Activated CD8-positive, alpha-beta T cell treated with anti-CD3 and anti-CD28 coated beads, Interleukin-2, amount 10 ng/mL, durations not matched to agents 7 days and 5 days (primary cell): Measurements from ENCODE around the gene SERTAD2. TPM values are rescaled to one million over a fixed set of nuclear protein-coding genes. Genes with fewer than 3 reads are reported as not detected.

Experiments used
- ATAC-seq: fragments of 150-1000 bp; cut with Tn5 transposase; one replicate; pipeline ENCODE4 v1.10.0; 2021; ENCODE audit warnings: moderate library complexity
- CTCF ChIA-PET: fragments of 350-600 bp; sonication (Branson Sonifier 250); formaldehyde crosslinking; loops from one replicate; lab custom pipeline; 2021; ENCODE audit warnings: antibody characterized with exemption; lab: Charles Lee
- POLR2A ChIA-PET: fragments of 350-600 bp; sonication (Branson Sonifier 250); formaldehyde crosslinking; loops from one replicate; lab custom pipeline; 2021; ENCODE audit warnings: antibody characterized with exemption; lab: Charles Lee
- DNase-seq: peaks from one replicate; pipeline ENCODE4 v3.0.0-alpha.2; 2020
- H3K27ac Mint-ChIP-seq: one replicate; pipeline ENCODE4 v1.8.0; 2021; ENCODE audit warnings: mild to moderate bottlenecking, mixed read lengths
- H3K27me3 Mint-ChIP-seq: one replicate; pipeline ENCODE4 v1.8.0; 2021; ENCODE audit warnings: low read depth, mixed read lengths
- H3K36me3 Mint-ChIP-seq: one replicate; pipeline ENCODE4 v1.8.0; 2021; ENCODE audit warnings: low read depth, mixed read lengths
- H3K4me1 Mint-ChIP-seq: one replicate; pipeline ENCODE4 v1.8.0; 2021; ENCODE audit warnings: low read depth, mixed read lengths
- H3K4me3 Mint-ChIP-seq: one replicate; pipeline ENCODE4 v1.8.0; 2021; ENCODE audit warnings: mild to moderate bottlenecking, mixed read lengths
- H3K9me3 Mint-ChIP-seq: one replicate; pipeline ENCODE4 v1.8.0; 2022; ENCODE audit warnings: mixed read lengths; ENCODE audit not compliant: insufficient read depth
- total RNA-seq, 2 experiments: library from RNA; stranded (reverse); gene quantifications; one replicate each; pipeline ENCODE4 v1.2.3, GENCODE V29; 2021

SERTAD2 gene
- total RNA-seq, 2 experiments from 2014 or later, result 21.4 to 21.8 TPM

DNA sequence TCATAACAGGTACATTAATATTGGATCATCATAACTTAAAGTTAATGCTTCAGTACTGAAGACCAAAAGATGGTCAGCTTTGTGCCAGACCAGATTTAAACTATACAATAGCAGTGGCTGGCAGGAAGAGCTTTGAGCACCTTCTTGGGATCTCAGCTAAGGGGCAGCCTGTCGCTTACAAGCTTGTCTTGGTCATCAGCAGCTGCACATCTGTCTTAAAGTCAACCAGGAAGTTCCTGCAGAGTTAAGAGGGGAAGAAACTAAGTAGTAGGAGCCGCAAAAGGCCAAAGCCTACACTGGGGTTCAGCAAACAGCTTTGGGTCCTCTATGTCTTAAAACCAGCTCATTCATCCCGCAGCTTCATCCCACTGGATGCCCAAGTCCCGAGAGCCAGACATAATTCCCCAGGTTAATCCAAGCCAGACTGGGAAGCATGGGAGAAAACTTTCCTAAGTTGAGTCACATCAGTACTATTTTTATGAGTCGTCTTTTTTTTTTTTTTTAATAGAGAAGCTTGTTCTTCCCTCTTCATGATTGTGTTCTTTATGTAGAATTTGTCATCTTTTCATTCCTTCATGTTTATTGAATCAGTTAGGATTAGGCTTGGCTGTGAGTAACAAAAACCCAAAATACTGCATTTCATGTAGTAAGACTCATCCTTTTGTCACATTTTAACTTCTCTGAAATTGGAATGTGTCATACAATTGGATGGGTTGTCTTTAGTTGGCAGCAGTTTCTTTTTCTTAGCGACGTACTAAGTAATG lies 59.3 kb downstream of the SERTAD2 start:
- ChIA-PET CTCF (interaction anchor here (0.9 to 1.6 kb wide), 4 partner anchors 12 to 267 kb away, joined by 3 to 4 read pairs (median 3); no protein-coding TSS in a partner anchor), POLR2A (interaction anchor here (0.6 kb wide), 1 partner anchor 156 kb away, joined by 4 read pairs; no protein-coding TSS in a partner anchor)
- no peak for DNase-seq
- Mint-ChIP-seq H3K4me1 (peaks cover 3% of the 10 kb centered on the region), H3K4me3 (no peak overlapping the region), H3K36me3 (peaks cover 14% of the 10 kb centered on the region), H3K27ac (no peak overlapping the region), H3K9me3 (no peaks in the 10 kb centered on the region), H3K27me3 (no peaks in the 10 kb centered on the region)
- ATAC-seq, result no peak

DNA sequence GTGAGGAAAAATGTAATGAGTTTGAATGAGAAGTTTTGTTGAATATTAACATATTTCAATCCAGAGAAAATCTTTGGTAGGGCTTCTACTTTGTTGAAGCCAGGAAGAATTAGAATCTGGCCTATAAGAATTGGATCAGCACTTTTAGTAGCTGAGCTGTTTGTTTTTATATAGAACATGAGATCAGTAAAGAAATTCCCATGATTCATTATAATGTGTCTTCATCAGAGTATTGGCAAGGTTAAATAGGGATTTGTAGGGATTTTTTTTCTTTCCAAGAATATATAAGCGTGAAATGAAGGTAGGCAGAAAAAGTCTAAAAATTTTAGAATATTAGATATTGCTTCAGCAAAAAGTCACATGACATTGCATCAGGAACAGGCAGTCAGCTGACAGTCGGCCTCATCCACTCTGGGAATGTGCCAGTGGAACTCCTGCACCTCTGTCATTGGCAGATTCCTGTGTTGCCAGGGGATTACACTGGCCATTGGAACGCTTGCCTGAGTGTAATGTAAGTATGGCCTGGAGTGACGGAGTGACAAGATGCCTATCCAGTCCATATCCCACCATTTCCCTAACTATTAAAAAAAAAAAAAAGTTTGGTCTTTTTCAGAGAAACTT lies 60.6 kb downstream of the SERTAD2 start:
- H3K4me1 Mint-ChIP-seq, result no peaks in the 10 kb centered on the region
- H3K36me3 Mint-ChIP-seq, result peaks cover 20% of the 10 kb centered on the region
- DNase-seq (no peak), ATAC-seq (no peak)
- no peak overlapping the region for H3K27ac Mint-ChIP-seq
- H3K4me3 Mint-ChIP-seq, result no peak overlapping the region
- H3K9me3 Mint-ChIP-seq, result no peaks in the 10 kb centered on the region
- ChIA-PET POLR2A (interaction anchor here (0.6 kb wide), 1 partner anchor 14 kb away, joined by 3 read pairs; no protein-coding TSS in a partner anchor), CTCF (interaction anchor here (0.7 to 2.0 kb wide), 2 partner anchors 11 to 53 kb away, joined by 4 to 8 read pairs; no protein-coding TSS in a partner anchor)
- no peaks in the 10 kb centered on the region for H3K27me3 Mint-ChIP-seq

DNA sequence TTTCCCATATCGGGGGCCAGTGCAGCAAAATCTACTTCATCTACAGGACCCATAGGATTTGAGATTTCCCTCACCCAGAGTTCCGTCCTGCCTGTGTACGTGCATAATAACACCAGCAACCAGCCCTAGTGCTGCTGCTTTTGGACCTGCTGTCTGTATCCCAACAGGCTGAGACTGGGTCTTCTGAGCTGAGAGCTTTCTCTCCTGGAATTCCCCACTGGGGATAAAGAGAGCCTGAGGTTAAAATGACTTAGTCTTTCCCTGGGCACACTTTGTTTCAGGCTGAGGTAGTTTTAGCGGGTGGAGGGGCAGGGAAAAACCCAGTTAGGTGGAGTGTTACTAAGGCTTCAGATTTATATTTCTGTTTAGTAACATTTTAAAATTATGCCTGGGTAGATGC lies 62.5 kb downstream of the SERTAD2 start:
- ChIA-PET POLR2A (interaction anchor here (0.6 to 0.9 kb wide), 2 partner anchors 10 to 177 kb away, joined by 3 to 4 read pairs; no protein-coding TSS in a partner anchor), CTCF (interaction anchor here (1.3 to 2.0 kb wide), 5 partner anchors 55 to 282 kb away, joined by 3 to 8 read pairs (median 3); no protein-coding TSS in a partner anchor)
- Mint-ChIP-seq H3K4me1 (peaks cover 6% of the 10 kb centered on the region), H3K36me3 (peaks cover 28% of the 10 kb centered on the region), H3K27ac (no peak overlapping the region), H3K4me3 (no peak overlapping the region), H3K9me3 (no peaks in the 10 kb centered on the region), H3K27me3 (no peaks in the 10 kb centered on the region)
- no peak for DNase-seq
- no peak for ATAC-seq

DNA sequence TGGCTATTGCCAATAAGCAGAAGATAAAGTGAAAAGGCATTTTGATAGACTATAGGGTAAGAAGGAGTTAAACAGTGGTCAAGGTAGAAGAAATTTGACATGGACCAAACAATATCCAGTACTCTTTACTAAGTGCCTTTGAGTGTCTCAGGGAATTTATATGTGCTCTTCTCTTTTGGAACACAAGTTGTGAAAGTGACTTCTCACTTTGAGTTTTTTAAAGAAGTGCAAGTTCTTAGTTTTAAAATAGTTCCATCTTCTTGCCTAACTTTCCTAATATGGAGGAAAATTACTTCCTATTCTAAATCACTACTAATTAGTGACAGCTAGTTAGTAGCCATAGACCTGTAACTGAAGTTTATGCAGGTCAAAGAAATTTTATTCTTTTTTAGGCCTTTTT lies 66.2 kb downstream of the SERTAD2 start:
- Mint-ChIP-seq H3K9me3 (no peaks in the 10 kb centered on the region), H3K4me3 (no peak overlapping the region), H3K36me3 (peaks cover 30% of the 10 kb centered on the region), H3K27me3 (no peaks in the 10 kb centered on the region), H3K27ac (no peak overlapping the region), H3K4me1 (peaks cover 6% of the 10 kb centered on the region)
- CTCF ChIA-PET, result interaction anchor here (0.6 to 4.9 kb wide), 38 partner anchors 10 to 397 kb away, joined by 3 to 36 read pairs (median 5); partner anchors contain the start of genes AFTPH and SERTAD2
- POLR2A ChIA-PET, result interaction anchor here (1.1 kb wide), 1 partner anchor 163 kb away, joined by 4 read pairs; no protein-coding TSS in a partner anchor
- DNase-seq, result no peak
- no peak for ATAC-seq

DNA sequence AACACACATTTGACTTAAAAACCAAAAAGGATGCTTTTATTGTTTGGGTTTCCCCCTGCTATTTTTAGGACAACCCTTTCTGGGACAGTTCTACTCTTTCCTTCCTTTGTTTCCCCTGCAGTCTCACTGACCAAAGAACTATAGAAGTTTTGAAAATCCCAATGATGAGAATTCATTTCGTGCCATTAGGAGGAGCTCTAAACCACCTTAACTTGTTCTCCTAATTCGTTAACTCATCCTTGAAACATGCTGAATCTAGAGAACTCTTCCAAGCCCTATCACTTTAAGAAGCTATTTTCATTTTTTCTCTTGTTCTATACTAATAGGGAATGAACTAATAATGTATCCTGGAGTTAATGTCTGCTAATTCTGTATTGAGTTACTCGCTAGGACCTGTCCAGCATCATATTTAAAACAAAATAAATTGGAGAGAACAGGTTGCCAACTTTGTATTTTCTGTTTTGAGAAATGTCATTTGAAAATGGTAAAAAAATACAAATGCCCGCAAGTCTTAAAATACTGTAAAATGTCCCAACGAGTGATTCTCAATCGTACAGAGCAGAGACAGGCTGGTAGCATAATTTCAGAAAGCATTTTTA lies 66.7 kb downstream of the SERTAD2 start:
- no peak overlapping the region for H3K4me3 Mint-ChIP-seq
- H3K27ac Mint-ChIP-seq, result no peak overlapping the region
- no peak for ATAC-seq
- no peak for DNase-seq
- H3K4me1 Mint-ChIP-seq, result peaks cover 6% of the 10 kb centered on the region
- H3K27me3 Mint-ChIP-seq, result no peaks in the 10 kb centered on the region
- ChIA-PET POLR2A (interaction anchor here (1.1 kb wide), 1 partner anchor 164 kb away, joined by 4 read pairs; no protein-coding TSS in a partner anchor), CTCF (interaction anchor here (0.6 to 4.9 kb wide), 41 partner anchors 10 to 396 kb away, joined by 3 to 36 read pairs (median 5); partner anchors contain the start of genes AFTPH and SERTAD2)
- peaks cover 29% of the 10 kb centered on the region for H3K36me3 Mint-ChIP-seq
- H3K9me3 Mint-ChIP-seq, result no peaks in the 10 kb centered on the region

DNA sequence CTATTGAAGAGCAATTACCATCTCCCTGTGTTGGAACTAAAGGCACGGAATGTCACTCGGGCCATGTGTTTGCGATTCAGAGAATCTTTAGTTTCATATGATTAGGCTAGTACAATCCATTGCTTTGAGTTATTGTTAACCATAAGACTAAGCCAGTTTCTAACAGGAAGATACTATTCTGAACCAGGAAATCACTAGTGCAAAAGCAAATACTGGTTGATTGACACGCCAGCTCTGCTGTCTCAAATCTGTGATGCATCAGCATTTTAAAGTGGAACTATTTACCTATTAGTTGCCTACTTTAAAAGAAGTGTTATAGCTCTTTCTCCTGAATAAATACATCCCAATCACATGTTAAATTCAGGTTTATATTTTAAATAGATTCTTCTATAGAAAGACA lies 67.7 kb downstream of the SERTAD2 start:
- no peak overlapping the region for H3K27ac Mint-ChIP-seq
- H3K4me1 Mint-ChIP-seq, result peaks cover 7% of the 10 kb centered on the region
- ATAC-seq (no peak), DNase-seq (no peak)
- ChIA-PET CTCF (interaction anchor here (1.0 to 4.9 kb wide), 23 partner anchors 9 to 298 kb away, joined by 3 to 36 read pairs (median 5); partner anchors contain the start of genes AFTPH and SERTAD2), POLR2A (no interaction called here)
- no peaks in the 10 kb centered on the region for H3K27me3 Mint-ChIP-seq
- no peaks in the 10 kb centered on the region for H3K9me3 Mint-ChIP-seq
- H3K4me3 Mint-ChIP-seq, result no peak overlapping the region
- peaks cover 26% of the 10 kb centered on the region for H3K36me3 Mint-ChIP-seq

DNA sequence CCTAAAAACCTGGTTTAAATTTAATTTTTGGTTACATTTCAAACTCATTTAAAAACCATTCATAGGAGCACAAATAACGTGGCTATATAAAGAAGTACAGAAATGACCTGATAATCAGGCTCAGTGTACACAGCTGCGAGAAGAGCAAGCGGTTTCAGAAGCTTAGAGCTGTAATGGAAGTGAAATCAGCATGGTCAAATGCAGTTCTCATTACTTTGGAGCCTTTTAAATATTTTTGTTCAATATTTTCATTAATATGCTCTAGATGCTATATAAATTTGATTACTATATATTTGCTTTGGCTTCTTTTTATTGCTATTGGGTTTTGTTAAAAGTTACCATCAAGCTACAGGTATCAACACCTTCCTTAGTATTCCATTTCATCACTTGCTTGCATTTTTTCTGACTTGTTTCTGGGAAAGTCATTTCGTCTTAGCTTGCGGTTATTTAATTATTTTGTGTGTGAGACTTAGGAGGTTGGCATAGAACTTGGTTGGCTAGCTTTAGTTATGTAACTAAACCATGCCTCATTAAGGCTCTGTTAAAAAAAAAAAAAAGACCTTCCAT lies 70.9 kb downstream of the SERTAD2 start:
- ChIA-PET CTCF (interaction anchor here (1.1 to 4.2 kb wide), 7 partner anchors 19 to 291 kb away, joined by 3 to 20 read pairs (median 7); no protein-coding TSS in a partner anchor), POLR2A (no interaction called here)
- DNase-seq (no peak), ATAC-seq (no peak)
- Mint-ChIP-seq H3K4me1 (peaks cover 8% of the 10 kb centered on the region), H3K27ac (no peak overlapping the region), H3K36me3 (peaks cover 19% of the 10 kb centered on the region), H3K9me3 (no peaks in the 10 kb centered on the region), H3K4me3 (no peak overlapping the region), H3K27me3 (no peaks in the 10 kb centered on the region)

DNA sequence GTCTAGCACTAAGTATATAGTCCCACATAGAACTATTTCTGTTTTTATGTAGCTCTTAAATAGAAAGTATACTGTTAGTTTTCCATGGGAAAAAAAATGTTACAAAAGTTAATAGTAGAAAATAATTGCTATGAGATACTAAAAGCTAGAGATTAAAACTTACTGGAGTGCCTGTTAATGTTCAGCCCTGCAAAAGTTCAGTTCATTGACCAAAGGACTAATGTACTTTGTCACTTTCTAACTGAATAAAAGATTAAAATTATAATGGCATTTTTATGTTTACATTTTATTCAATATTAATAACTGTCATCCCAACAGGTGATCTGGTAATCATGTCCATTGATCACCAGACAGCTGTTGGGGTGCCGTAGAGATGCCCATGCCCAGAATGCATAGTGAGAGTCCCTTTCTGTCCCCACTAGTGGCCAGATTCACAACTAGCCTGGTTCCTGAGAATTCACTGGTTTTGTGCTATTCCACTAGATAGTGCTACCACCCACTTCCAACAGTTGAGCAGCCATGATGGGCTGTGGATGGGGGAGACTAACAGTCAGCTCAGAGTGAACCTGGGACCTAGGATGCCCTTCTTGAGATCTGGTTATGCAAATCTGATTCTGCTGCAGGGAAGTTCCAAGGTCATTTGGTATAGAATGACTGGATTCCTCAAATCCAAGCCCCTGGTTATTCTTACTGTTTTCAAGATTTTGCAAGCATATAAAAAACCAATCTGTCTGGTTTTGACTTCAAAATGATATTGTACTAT lies 71.8 kb downstream of the SERTAD2 start:
- no peaks in the 10 kb centered on the region for H3K27me3 Mint-ChIP-seq
- ATAC-seq, result no peak
- no peak overlapping the region for H3K27ac Mint-ChIP-seq
- H3K4me1 Mint-ChIP-seq, result peaks cover 7% of the 10 kb centered on the region
- no peaks in the 10 kb centered on the region for H3K9me3 Mint-ChIP-seq
- ChIA-PET POLR2A (interaction anchor here (0.6 kb wide), 2 partner anchors 9 to 11 kb away, joined by 4 to 5 read pairs; no protein-coding TSS in a partner anchor), CTCF (interaction anchor here (1.0 to 4.2 kb wide), 9 partner anchors 18 to 292 kb away, joined by 3 to 20 read pairs (median 4); no protein-coding TSS in a partner anchor)
- peaks cover 24% of the 10 kb centered on the region for H3K36me3 Mint-ChIP-seq
- no peak overlapping the region for H3K4me3 Mint-ChIP-seq
- no peak for DNase-seq
